ENCODE data around the gene EFR3B.

Gene EFR3B

GRCh38 chr2:25036221-25036559, 5.7 kb upstream of the EFR3B start:
- DNase-seq, result no peak

- no peak for DNase-seq
These were observed 2.8 kb upstream of the EFR3B start for GRCh38 chr2:25039126-25039525.

GRCh38 chr2:25041307-25041927, 459 bp upstream of the EFR3B start:
- DNase-seq, result peak; percentile 38

- no peak for DNase-seq
These were observed 705 bp downstream of the EFR3B start for GRCh38 chr2:25042321-25043240.

GRCh38 chr2:25043241-25043867, 1.5 kb downstream of the EFR3B start:
- peak; percentile 8 for DNase-seq

- no peak for DNase-seq
These were observed 2.1 kb downstream of the EFR3B start for GRCh38 chr2:25044011-25044410.

- no peak for DNase-seq
These were observed 3.1 kb downstream of the EFR3B start for GRCh38 chr2:25044990-25045389.

GRCh38 chr2:25049422-25049821, 7.5 kb downstream of the EFR3B start:
- DNase-seq, result no peak

- DNase-seq, result no peak
These were observed 8.3 kb downstream of the EFR3B start for GRCh38 chr2:25050128-25050527.

- DNase-seq, result no peak
These were observed 11.2 kb downstream of the EFR3B start for GRCh38 chr2:25053041-25053440.

GRCh38 chr2:25054720-25055119, 12.8 kb downstream of the EFR3B start:
- no peak for DNase-seq

GRCh38 chr2:25055376-25055920, 13.6 kb downstream of the EFR3B start:
- no peak for DNase-seq

GRCh38 chr2:25056098-25056821, 14.4 kb downstream of the EFR3B start:
- DNase-seq, result no peak

- DNase-seq, result no peak
These were observed 20.6 kb downstream of the EFR3B start for GRCh38 chr2:25062511-25062917.

- no peak for DNase-seq
These were observed 22.2 kb downstream of the EFR3B start for GRCh38 chr2:25063876-25064660.

- DNase-seq, result no peak
These were observed 23.9 kb downstream of the EFR3B start for GRCh38 chr2:25065768-25066167.

- no peak for DNase-seq
These were observed 24.6 kb downstream of the EFR3B start for GRCh38 chr2:25066455-25066854.

- no peak for DNase-seq
These were observed 26.3 kb downstream of the EFR3B start for GRCh38 chr2:25068217-25068616.

GRCh38 chr2:25071966-25072365, 30.1 kb downstream of the EFR3B start:
- DNase-seq, result no peak

- DNase-seq, result no peak
These were observed 30.7 kb downstream of the EFR3B start for GRCh38 chr2:25072606-25073005.

- DNase-seq, result no peak
These were observed 31.1 kb downstream of the EFR3B start for GRCh38 chr2:25073025-25073424.

GRCh38 chr2:25073914-25074313, 32.0 kb downstream of the EFR3B start:
- DNase-seq, result no peak
